NCI-H146 treated with DMSO at 0.1 percent for 48 hours (cell line): ENCODE results near the gene SSBP3.
"Not testable (repeated sequence)": the region's sequence is repeated elsewhere in the genome, so short reads cannot be mapped to it uniquely, and the experiment has no call there.

Experiments
- DNase-seq: peaks from one replicate; lab custom pipeline; 2025; ENCODE audit not compliant: unreplicated experiment; lab: John Stamatoyannopoulos, UW

Gene SSBP3

GRCh38 chr1:54227891-54228310 is 178.3 kb downstream of the SSBP3 start:
- no peak for DNase-seq

DNA sequence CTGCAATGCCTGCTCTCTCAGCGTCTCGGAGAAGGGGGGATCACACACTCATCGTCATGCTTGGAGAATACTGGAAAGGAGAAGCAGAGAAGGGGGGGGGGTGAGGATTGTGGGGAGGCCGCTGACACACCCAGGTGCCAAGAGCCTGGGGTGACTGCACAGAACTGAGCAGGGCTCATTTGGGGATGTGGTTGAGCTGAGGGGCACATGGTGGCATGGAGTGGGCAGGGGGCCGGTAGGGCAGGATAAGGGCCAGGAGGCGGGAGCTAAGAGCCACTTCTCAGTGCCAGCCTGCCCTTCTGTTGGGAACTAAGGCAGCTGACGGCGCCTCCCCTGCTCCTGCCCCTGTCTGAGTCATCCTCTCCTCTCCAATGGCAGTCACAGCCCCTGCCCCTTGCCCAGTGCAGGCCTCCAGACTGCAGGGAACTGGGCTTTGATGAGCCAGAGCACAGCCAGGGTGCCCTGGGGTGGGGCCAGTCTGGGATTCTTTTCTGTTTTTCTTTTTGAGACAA is 179.0 kb downstream of the SSBP3 start:
- no peak for DNase-seq

DNA sequence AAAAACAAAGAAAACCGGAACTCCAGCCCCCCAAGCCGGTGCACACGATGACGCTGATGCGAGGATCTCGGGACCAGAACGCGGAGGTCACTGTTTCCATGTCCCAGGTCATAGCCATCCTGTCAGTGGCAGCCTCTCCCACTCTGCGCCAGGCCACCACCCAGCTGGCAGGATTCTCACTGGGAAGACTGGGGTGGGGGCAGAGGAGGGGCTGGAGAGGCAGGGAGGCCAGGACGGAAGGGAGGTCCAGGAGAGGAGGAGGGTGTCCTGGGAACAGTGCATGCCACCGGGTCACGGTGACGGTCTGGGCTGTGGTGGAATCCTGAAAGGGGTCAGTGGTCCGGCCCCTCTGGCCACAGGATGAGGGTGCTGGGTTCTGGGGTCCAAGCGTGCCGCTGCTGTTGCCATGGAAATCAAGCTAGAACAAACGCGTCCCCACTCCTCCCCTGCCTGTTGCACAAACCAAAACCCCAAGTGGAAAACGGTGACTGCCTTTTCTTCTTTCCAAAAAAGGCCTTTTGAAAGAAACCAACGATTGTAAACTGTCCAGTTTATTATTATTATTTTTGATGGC is 180.1 kb downstream of the SSBP3 start:
- no peak for DNase-seq

DNA sequence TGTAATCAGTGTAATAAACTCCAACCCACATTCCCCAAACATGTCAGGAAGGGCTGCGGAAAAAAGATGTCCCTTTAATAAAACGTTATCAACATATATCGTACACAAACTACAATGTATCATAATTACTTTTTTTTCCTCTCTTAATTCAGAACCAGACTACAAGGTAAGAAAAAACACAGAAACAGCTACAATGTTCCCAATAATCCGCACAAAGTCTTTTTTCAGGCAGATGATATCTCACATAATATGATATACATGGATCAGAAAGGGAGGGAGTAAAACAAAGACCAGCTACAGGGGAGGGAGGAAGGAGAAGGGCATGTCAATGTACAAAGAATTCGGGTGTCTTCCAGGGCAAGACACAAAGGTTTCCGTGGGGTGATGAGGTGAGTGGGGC is 180.8 kb downstream of the SSBP3 start:
- no peak for DNase-seq

- no peak for DNase-seq
Measured at GRCh38 chr1:54224233-54224632, 182.0 kb downstream of the SSBP3 start.

GRCh38 chr1:54223441-54224202 is 182.6 kb downstream of the SSBP3 start:
- no peak for DNase-seq

DNA sequence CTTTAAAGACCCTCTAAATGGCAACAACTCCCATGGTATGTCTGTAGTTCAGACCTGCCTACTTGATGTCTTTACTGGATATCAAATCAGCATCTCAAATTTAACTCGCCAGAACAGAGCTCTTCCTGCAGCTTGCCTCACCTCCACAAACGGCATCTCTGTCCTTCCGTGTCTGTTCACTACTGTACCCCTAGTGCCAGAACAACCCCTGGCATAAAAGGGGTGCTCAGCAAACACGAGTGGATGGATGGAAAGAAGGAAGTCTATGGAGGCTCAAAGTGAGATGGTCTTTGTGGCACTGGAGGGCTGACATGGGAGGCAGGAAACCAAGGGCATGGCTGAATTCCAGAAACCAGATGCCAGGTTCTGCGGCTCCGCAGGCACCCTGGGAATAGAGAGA is 183.5 kb downstream of the SSBP3 start:
- no peak for DNase-seq

DNA sequence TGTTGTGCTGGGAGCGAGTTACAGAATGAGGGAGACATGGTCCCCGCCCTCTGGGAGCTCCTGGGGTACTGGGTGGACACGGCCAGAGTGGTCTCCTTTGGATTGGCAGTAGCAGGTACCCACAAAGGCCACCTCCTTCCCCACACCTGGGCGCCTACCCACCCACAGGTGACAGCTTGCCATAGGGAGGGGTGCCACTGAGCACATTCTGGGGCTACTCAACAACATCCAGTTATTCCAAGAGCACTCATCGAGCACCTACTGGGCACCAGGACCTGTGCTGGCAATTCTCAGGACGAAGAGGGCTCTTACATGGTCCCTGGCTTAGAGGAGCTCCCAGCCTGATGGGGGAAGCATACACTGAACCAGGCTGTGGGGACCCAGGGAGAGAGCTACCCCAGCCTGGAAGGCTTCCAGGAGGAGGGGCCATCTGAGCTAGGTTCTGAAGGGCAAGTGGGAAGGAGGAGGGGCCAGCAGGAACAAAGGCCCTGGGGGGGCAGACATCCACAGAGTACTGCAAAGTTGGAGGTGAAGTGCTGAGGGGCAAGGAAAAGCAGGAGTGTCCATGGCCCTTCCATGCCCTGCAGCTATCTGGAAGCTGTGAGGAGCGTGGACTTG is 184.2 kb downstream of the SSBP3 start:
- DNase-seq = no peak

GRCh38 chr1:54221113-54221834 is 184.9 kb downstream of the SSBP3 start:
- no peak for DNase-seq

DNA sequence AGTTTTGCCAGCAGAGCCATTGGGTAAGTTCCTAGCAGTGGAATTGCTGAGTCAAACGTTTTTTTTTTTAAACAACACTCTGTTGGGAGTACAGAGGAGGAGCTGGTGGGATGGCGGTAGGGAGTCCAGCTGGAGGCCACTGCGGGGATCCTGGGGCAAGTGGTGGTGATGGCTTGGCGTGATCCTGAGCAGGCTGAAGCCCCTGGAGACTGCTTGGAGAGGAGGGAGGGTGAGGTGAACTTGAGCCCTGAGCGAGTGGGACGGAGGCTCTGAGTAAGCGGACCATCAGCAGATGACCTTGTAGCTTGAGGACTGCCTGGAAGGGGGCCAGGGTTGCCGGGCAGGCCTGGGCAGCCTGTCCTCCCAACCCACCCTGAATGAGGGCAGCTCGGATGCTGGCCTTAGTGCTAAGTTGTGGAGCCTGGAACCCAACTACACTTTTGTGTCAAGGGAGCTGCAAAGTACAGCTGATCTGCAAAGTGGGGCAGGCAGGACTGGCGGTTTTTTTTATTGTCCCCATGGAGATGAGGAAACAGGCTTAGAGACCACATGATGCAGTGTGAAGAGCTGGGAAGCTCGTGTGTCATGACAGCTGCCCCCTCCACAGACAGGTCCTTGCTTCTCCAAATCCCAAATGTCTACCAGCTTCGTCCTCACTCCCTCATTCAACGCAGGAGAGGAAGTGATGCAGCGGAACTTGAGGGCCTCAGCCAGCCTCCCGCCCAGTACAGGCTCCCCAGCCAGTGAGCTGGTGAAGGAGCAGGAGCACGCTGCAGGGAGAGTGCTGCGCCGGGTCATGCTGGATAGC is 186.0 kb downstream of the SSBP3 start:
- no peak for DNase-seq

GRCh38 chr1:54219688-54220003 is 186.5 kb downstream of the SSBP3 start:
- no peak for DNase-seq

DNA sequence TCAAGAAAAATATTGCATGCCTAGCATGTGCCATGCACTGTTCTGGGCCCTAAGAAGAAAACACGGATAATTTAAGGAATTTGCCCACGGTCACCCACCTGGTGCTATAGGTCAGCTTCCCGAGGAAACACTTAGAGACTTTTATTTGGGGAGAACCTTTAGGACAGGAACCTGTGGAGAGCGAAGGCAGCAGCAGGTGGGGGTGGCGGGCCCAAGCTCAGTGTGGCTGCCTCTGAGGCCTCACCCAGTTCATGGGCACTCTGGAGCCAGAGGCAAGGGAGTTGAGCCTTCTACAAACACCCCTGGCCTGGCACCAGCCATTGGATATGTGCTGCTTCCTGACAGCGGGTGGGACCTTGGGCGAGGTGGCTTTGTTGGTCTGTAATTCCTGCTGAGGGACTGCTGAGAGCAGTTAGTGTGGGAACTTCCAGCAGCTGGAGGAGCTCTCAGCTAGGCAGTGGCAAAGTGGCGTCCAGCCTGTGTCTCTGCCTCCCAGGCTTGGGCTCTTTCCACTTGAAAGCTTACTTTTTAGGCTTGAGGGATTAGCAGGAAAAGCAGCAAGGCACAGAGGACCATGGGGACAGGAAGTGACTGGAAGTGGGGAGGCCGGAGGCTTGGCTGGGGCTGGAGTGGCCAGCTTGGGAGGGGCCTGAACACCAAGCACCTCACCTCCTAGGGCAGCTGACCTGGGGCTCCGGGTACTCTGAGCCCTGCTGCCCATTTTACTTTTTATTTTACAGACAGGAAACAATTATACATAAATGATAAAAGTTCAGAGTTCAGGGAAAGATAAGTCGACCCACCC is 187.1 kb downstream of the SSBP3 start:
- DNase-seq = no peak

DNA sequence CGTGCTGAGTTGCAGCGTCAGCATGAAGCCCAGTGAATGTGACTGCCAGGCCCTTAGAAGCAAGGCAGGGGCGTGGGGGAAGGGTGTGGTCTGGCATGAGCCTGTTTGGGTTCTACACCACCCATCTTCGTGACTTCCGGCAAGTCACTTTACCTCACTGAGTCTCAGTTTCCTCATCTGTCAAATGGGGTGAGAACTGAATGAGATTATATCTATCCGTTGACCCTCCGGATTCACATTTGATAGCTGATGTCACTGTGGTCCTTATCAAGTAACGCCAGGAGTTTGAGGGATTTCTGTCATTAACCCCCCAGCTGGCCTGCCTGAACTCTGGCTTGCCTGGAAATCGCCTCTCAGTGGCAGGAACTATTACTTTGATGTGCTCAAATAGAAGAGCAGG is 190.7 kb downstream of the SSBP3 start:
- no peak for DNase-seq

GRCh38 chr1:54212872-54213271 is 193.3 kb downstream of the SSBP3 start:
- no peak for DNase-seq

DNA sequence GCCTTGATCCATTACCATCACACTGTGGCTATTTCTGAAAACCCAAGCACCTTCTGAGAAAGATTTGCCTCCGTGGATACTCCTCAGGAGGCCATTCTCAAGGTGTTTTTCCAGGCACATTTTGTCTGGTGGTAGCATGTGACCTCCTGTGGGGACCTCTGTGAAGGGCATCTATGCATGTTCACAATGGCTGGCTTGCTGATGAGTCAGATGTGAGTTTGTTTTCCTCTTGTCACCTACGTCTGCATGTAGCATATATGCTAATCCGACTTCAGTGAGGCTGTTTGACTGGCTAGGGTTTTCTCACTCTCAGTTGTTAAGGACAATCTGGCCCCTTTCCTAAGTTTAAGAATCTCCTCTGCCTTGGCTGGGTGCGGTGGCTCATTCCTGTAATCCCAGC is 198.3 kb downstream of the SSBP3 start:
- not testable (repeated sequence) for DNase-seq

- DNase-seq = no peak
Measured at GRCh38 chr1:54207287-54207686, 198.9 kb downstream of the SSBP3 start.

- no peak for DNase-seq
Measured at GRCh38 chr1:54204199-54204598, 202.0 kb downstream of the SSBP3 start.

GRCh38 chr1:54200519-54200997 is 205.6 kb downstream of the SSBP3 start:
- no peak for DNase-seq

DNA sequence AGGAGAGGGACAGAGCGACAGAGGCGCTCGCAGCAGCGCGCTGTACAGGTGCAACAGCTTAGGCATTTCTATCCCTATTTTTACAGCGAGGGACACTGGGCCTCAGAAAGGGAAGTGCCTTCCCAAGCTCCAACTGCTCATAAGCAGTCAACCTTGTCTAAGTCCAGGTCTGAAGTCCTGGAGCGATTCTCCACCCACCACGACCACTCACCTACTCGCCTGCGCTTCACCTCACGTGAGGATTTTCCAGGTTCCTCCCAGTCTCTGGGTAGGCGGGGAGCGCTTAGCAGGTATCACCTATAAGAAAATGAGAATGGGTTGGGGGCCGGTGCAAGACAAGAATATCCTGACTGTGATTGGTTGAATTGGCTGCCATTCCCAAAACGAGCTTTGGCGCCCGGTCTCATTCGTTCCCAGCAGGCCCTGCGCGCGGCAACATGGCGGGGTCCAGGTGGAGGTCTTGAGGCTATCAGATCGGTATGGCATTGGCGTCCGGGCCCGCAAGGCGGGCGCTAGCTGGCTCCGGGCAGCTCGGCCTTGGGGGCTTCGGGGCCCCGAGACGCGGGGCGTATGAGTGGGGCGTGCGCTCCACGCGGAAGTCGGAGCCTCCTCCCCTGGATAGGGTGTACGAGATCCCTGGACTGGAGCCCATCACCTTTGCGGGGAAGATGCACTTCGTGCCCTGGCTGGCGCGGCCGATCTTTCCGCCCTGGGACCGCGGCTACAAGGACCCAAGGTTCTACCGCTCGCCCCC is 206.3 kb downstream of the SSBP3 start, which contains the start of the genes CYB5RL and MRPL37:
TSS of gene CYB5RL (minus strand) at position 266 of the 754 bp plus-strand sequence. CDS start 4,414 bp downstream, outside the sequence.
TSS of gene MRPL37 (plus strand) at position 403 of the 754 bp plus-strand sequence. CDS start at position 480, 77 bp downstream.
- peak; percentile 98 for DNase-seq
